GM06990 (cell line): ENCODE measurements around the gene CHM.
"Not testable (repeated sequence)": the region's sequence is repeated elsewhere in the genome, so short reads cannot be mapped to it uniquely, and the experiment has no call there.

ENCODE experiments used
- DNase-seq: peaks from one replicate; pipeline ENCODE4 v3.0.0-alpha.2; 2011; ENCODE audit not compliant: insufficient read length; ENCODE audit errors: extremely low read depth
- H3K27me3 ChIP-seq: replicated peaks from 2 replicates; pipeline ENCODE4 v1.6.0; 2011; ENCODE audit warnings: low read length; ENCODE audit not compliant: control insufficient read depth, insufficient read depth
- H3K36me3 ChIP-seq: 2 replicates; pipeline ENCODE4 v1.5.1; 2011; ENCODE audit warnings: low read length; ENCODE audit not compliant: control insufficient read depth, insufficient read depth
- H3K4me3 ChIP-seq: replicated peaks from 2 replicates; pipeline ENCODE4 v1.5.1; 2011; ENCODE audit warnings: low read depth, mild to moderate bottlenecking, control low read depth, low read length
- CTCF ChIP-seq: IDR thresholded peaks from 2 replicates; pipeline ENCODE4 v1.5.1; 2011; ENCODE audit warnings: low read length, control low read depth, mild to moderate bottlenecking, inconsistent platforms; ENCODE audit not compliant: insufficient read depth, poor library complexity, severe bottlenecking

The CHM gene

GRCh38 chrX:85941275-85941674 lies 106.1 kb downstream of the CHM start:
- DNase-seq: no peak
- Histone ChIP-seq H3K27me3 (no peaks in the 10 kb centered on the region), H3K4me3 (no peak overlapping the region), H3K36me3 (no peaks in the 10 kb centered on the region)
- no peak for TF ChIP-seq CTCF

DNA sequence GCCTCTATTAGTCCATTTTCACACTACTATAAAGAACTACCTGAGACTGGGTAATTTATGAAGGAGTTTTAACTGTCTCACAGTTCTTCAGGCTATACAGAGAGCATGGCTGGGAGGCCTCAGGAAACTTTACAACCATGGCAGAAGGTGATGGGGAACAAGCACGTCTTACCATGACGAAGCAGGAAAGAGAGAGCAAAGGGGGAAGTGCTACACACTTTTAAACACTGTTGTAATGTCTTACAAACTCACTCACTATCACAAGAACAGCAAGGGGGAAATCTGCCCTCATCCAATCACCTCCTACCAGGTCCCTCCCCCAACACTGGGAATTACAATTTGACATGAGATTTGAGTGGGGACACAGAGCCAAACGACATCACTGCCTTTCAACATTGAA lies 107.4 kb downstream of the CHM start:
- not testable (repeated sequence) for DNase-seq, H3K27me3 ChIP-seq, H3K4me3 ChIP-seq, H3K36me3 ChIP-seq

DNA sequence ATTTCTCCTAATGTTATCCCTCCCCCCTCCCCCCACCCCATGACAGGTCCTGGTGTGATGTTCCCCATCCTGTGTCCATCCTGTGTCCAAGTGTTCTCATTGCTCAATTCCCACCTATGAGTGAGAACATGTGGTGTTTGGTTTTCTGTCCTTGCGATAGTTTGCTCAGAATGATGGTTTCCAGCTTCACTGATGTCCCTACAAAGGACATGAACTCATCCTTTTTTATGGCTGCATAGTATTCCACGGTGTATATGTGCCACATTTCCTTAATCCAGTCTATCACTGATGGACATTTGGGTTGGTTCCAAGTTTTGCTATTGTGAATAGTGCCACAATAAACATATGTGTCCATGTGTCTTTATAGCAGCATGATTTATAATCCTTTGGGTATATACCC lies 113.0 kb downstream of the CHM start:
- not testable (repeated sequence) for H3K27me3 ChIP-seq, H3K36me3 ChIP-seq, H3K4me3 ChIP-seq, DNase-seq

DNA sequence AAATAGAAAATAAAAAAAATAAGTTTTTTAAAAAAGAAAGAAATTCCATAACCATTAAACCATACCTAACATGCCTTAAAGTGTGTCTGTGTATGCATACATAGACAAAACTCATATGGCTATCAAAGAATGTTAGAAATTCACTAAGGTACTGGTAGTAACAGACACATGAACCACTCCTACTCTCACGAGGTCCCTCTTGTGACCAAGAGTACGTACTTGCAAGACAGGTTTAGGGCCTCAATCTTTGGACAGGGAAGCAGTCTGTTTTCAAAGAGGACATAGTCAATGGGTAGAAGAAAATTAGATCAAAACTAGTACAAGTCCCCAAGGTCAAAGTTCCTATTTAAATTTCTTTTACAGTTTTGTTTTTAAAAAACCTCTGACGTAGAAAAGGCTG lies 117.3 kb downstream of the CHM start:
- no peaks in the 10 kb centered on the region for H3K36me3 ChIP-seq
- TF ChIP-seq CTCF: no peak
- H3K4me3 ChIP-seq: no peak overlapping the region
- DNase-seq: no peak
- H3K27me3 ChIP-seq: no peaks in the 10 kb centered on the region

- no peaks in the 10 kb centered on the region for H3K36me3 ChIP-seq
- H3K27me3 ChIP-seq: no peaks in the 10 kb centered on the region
- DNase-seq: no peak
- no peak for TF ChIP-seq CTCF
- H3K4me3 ChIP-seq: no peak overlapping the region
Observed at GRCh38 chrX:85928606-85929005, 118.8 kb downstream of the CHM start.

DNA sequence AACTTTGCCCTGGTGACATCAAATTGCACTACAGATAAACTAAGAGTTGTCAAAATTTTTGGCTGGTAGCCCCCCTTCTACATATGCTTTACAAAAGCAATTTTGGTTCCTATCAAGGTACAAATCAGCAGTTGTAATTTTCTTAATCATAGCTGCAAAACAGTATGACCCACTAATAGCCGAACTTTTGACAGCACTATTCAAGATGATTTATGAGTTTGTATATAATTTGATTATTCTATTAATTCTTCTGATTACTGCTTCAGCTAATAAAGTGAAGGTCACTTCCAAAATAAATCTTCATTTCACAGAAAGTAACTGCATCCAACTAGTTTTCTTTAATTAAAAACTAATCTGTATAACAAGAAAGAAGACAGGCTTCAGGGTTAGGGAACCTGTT lies 119.6 kb downstream of the CHM start:
- Histone ChIP-seq H3K27me3 (no peaks in the 10 kb centered on the region), H3K36me3 (no peaks in the 10 kb centered on the region), H3K4me3 (no peak overlapping the region)
- TF ChIP-seq CTCF: no peak
- DNase-seq: no peak

DNA sequence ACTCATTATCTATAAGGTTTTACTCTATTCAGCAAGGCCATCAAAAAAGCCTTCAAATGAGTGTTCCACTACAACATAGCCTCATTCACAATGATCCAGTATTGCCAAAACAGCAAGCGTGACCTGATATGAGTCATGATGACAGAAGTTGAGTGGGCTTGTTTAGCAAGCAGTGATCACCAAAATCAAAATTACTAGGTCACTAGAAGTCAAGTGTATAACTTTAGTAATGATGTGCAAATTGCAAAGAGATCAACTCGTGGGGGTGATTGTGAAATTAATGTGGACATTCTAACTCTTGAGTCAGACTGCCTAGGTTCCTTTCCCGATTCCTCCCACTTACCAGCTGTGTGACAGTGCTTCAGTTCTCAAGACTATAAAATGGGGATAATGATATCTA lies 124.5 kb downstream of the CHM start:
- no peak for TF ChIP-seq CTCF
- H3K4me3 ChIP-seq: no peak overlapping the region
- no peaks in the 10 kb centered on the region for H3K27me3 ChIP-seq

GRCh38 chrX:85916656-85917280 lies 130.6 kb downstream of the CHM start:
- DNase-seq, H3K27me3 ChIP-seq: not testable (repeated sequence)

More for the DNA sequence above, 124.5 kb downstream of the CHM start:
- no peak for DNase-seq
- no peaks in the 10 kb centered on the region for H3K36me3 ChIP-seq

More at GRCh38 chrX:85916656-85917280, 130.6 kb downstream of the CHM start:
- H3K36me3 ChIP-seq, H3K4me3 ChIP-seq: not testable (repeated sequence)
